ENCODE data around the gene FNDC3B.

FNDC3B gene

DNA sequence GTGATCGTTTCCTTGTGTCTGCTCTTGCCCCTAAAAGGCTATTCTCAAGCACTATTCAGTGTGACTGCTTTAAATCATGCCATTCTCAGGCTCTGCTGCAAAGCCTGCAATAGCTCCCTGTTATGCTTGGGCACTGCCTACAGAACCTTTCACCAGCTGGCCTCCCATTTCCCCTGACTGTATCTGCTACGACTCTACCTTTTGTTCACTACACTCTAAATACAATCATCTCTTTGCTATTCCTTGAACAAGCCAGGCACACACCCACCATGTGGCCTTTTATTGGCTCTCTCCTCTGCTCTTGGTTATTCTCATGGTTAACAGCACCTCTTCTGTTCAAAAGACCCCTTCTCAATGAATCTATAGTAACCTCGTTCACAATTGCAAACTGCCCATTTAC lies 29.6 kb upstream of the FNDC3B start:
- no peak for TF ChIP-seq RAD21 (IDR thresholded peaks at IDR 0.05; ENCODE audit: low read depth)
- no peak for TF ChIP-seq FOXM1 (IDR thresholded peaks at IDR 0.05; ENCODE audit: borderline replicate concordance, low read depth)
- no peak for TF ChIP-seq TCF12 (IDR thresholded peaks at IDR 0.05; ENCODE audit: low read depth)
- TF ChIP-seq TEAD4 (IDR thresholded peaks at IDR 0.05) = no peak
- TF ChIP-seq CEBPB (IDR thresholded peaks at IDR 0.05) = no peak
- TF ChIP-seq TAF1 (IDR thresholded peaks at IDR 0.05; ENCODE audit: low read depth) = no peak
- TF ChIP-seq EGR1 (IDR thresholded peaks at IDR 0.05) = no peak
- no peak for TF ChIP-seq YY1 (IDR thresholded peaks at IDR 0.05; ENCODE audit: low read depth)
- TF ChIP-seq, protein P1, sequence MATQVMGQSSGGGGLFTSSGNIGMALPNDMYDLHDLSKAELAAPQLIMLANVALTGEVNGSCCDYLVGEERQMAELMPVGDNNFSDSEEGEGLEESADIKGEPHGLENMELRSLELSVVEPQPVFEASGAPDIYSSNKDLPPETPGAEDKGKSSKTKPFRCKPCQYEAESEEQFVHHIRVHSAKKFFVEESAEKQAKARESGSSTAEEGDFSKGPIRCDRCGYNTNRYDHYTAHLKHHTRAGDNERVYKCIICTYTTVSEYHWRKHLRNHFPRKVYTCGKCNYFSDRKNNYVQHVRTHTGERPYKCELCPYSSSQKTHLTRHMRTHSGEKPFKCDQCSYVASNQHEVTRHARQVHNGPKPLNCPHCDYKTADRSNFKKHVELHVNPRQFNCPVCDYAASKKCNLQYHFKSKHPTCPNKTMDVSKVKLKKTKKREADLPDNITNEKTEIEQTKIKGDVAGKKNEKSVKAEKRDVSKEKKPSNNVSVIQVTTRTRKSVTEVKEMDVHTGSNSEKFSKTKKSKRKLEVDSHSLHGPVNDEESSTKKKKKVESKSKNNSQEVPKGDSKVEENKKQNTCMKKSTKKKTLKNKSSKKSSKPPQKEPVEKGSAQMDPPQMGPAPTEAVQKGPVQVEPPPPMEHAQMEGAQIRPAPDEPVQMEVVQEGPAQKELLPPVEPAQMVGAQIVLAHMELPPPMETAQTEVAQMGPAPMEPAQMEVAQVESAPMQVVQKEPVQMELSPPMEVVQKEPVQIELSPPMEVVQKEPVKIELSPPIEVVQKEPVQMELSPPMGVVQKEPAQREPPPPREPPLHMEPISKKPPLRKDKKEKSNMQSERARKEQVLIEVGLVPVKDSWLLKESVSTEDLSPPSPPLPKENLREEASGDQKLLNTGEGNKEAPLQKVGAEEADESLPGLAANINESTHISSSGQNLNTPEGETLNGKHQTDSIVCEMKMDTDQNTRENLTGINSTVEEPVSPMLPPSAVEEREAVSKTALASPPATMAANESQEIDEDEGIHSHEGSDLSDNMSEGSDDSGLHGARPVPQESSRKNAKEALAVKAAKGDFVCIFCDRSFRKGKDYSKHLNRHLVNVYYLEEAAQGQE (IDR thresholded peaks at IDR 0.05; ENCODE audit: low read depth) = no peak
- TF ChIP-seq ZBTB7A (IDR thresholded peaks at IDR 0.05; ENCODE audit: low read depth) = no peak
- TF ChIP-seq EP300 (IDR thresholded peaks at IDR 0.05; ENCODE audit: borderline replicate concordance) = no peak
- no peak for TF ChIP-seq CREB1 (IDR thresholded peaks at IDR 0.05; ENCODE audit: low read depth)
- TF ChIP-seq, protein P2, sequence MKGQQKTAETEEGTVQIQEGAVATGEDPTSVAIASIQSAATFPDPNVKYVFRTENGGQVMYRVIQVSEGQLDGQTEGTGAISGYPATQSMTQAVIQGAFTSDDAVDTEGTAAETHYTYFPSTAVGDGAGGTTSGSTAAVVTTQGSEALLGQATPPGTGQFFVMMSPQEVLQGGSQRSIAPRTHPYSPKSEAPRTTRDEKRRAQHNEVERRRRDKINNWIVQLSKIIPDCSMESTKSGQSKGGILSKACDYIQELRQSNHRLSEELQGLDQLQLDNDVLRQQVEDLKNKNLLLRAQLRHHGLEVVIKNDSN (IDR thresholded peaks at IDR 0.05) = no peak
- no peak for TF ChIP-seq NFIC (IDR thresholded peaks at IDR 0.05)
- TF ChIP-seq, protein P3, sequence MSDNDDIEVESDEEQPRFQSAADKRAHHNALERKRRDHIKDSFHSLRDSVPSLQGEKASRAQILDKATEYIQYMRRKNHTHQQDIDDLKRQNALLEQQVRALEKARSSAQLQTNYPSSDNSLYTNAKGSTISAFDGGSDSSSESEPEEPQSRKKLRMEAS (IDR thresholded peaks at IDR 0.05) = no peak

DNA sequence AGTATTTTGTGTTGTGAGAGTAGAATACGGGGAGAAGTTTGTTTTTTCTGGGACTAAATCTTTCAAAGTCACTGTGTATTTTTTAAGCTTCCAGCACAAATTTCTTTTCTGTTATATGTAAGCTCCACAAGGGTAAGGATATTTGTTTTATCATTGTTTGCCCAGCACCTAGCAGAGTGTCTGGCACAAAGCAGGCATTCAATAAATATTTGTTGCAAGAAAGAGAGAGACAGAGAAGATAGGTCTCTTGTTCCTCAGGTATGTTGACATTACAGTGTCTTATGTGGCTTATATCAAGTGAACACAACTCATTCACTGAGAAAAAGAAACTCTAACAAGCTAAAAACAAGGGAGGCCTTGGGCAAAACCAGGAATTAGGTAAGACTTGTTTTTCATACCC lies 26.6 kb upstream of the FNDC3B start:
- no peak for TF ChIP-seq NFIC (IDR thresholded peaks at IDR 0.05)
- TF ChIP-seq TAF1 (IDR thresholded peaks at IDR 0.05; ENCODE audit: low read depth) = no peak
- TF ChIP-seq, protein P2 (IDR thresholded peaks at IDR 0.05) = no peak
- TF ChIP-seq EP300 (IDR thresholded peaks at IDR 0.05; ENCODE audit: borderline replicate concordance) = no peak
- TF ChIP-seq FOXM1 (IDR thresholded peaks at IDR 0.05; ENCODE audit: borderline replicate concordance, low read depth) = no peak
- no peak for TF ChIP-seq EGR1 (IDR thresholded peaks at IDR 0.05)
- no peak for TF ChIP-seq RAD21 (IDR thresholded peaks at IDR 0.05; ENCODE audit: low read depth)
- TF ChIP-seq, protein P3 (IDR thresholded peaks at IDR 0.05) = no peak
- TF ChIP-seq TCF12 (IDR thresholded peaks at IDR 0.05; ENCODE audit: low read depth) = no peak
- TF ChIP-seq CEBPB (IDR thresholded peaks at IDR 0.05) = no peak
- TF ChIP-seq ZBTB7A (IDR thresholded peaks at IDR 0.05; ENCODE audit: low read depth) = no peak
- TF ChIP-seq, protein P1 (IDR thresholded peaks at IDR 0.05; ENCODE audit: low read depth) = no peak
- TF ChIP-seq CREB1 (IDR thresholded peaks at IDR 0.05; ENCODE audit: low read depth) = no peak

DNA sequence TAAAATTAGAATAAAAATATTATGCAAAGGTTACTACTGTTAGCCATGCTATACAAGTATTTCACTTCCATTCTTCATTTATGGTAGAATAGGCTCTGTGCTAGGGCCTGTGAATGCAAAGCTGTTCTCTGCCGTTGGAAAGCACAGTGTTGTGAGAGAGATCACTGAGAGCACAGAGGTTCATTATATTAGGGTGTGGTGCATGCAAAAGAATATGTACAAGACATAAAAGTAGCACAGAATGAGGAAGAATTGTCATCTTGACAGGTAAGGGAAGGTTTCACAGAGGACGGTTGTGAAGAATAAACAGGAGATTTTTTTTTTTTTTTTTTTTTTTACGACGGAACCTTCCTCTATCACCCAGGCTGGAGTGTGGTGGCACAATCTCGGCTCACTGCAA lies 25.2 kb upstream of the FNDC3B start:
- no peak for TF ChIP-seq TCF12 (IDR thresholded peaks at IDR 0.05; ENCODE audit: low read depth)
- no peak for TF ChIP-seq ZBTB7A (IDR thresholded peaks at IDR 0.05; ENCODE audit: low read depth)
- TF ChIP-seq RAD21 (IDR thresholded peaks at IDR 0.05; ENCODE audit: low read depth) = no peak
- no peak for TF ChIP-seq EGR1 (IDR thresholded peaks at IDR 0.05)
- no peak for TF ChIP-seq TAF1 (IDR thresholded peaks at IDR 0.05; ENCODE audit: low read depth)
- TF ChIP-seq EP300 (IDR thresholded peaks at IDR 0.05; ENCODE audit: borderline replicate concordance) = no peak
- TF ChIP-seq NFIC (IDR thresholded peaks at IDR 0.05) = no peak
- TF ChIP-seq CEBPB (IDR thresholded peaks at IDR 0.05) = no peak
- TF ChIP-seq, protein P3 (IDR thresholded peaks at IDR 0.05) = no peak

DNA sequence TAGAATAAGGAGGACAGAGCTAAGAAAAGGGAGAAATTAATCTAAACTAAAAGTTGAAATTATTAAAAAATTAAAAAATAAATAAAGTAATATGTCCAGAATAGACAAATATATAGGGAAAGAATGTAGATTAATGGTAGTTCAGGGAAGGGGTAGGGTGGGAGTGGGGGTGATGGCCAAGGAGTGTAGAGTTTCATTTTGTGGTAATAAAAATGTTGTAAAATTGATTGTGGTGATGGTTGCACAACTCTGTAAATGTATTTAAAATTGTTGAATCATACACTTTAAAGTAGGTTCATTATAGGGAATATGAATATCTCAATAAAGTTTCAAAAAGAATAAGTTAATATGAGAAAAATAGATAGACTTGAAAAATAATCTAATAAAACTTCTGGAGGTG lies 21.0 kb upstream of the FNDC3B start:
- TF ChIP-seq, protein P1 (IDR thresholded peaks at IDR 0.05; ENCODE audit: low read depth) = no peak
- TF ChIP-seq FOXM1 (IDR thresholded peaks at IDR 0.05; ENCODE audit: borderline replicate concordance, low read depth) = no peak
- TF ChIP-seq CREB1 (IDR thresholded peaks at IDR 0.05; ENCODE audit: low read depth) = no peak
- TF ChIP-seq EGR1 (IDR thresholded peaks at IDR 0.05) = no peak

Measured in Ishikawa (cell line).